Mesodermal cell (in vitro differentiated cells): Measurements from ENCODE around the gene MYADM. TPM values are rescaled to one million over a fixed set of nuclear protein-coding genes. Genes with fewer than 3 reads are reported as not detected.
"Not testable (repeated sequence)": the region's sequence is repeated elsewhere in the genome, so short reads cannot be mapped to it uniquely, and the experiment has no call there.

ENCODE experiments used
- H3K27ac ChIP-seq: 2 replicates; pipeline ENCODE4 v1.7.0; 2013; ENCODE audit warnings: mild to moderate bottlenecking, low read depth, low read length, moderate library complexity; ENCODE audit not compliant: severe bottlenecking
- H3K36me3 ChIP-seq: 2 replicates; pipeline ENCODE4 v1.7.1; 2013; ENCODE audit warnings: mild to moderate bottlenecking, low read length, moderate library complexity; ENCODE audit not compliant: control insufficient read depth, insufficient read depth
- H3K4me1 ChIP-seq: one replicate; pipeline ENCODE4 v1.7.1; 2013; ENCODE audit warnings: mild to moderate bottlenecking, low read length; ENCODE audit not compliant: insufficient read depth, control insufficient read depth, poor library complexity, severe bottlenecking
- H3K4me3 ChIP-seq: 2 replicates; pipeline ENCODE4 v1.7.0; 2013; ENCODE audit warnings: low read length, control low read depth, mild to moderate bottlenecking; ENCODE audit not compliant: insufficient read depth, poor library complexity, severe bottlenecking; ENCODE audit errors: extremely low read depth
- H3K9me3 ChIP-seq: 2 replicates; pipeline ENCODE4 v1.7.1; 2013; ENCODE audit warnings: mild to moderate bottlenecking, low read length, moderate library complexity; ENCODE audit not compliant: control insufficient read depth
- WGBS, 2 experiments: methylation state at CpG; one replicate each; pipeline ENCODE4 v1.1.5; 2013; ENCODE audit warnings: missing lambda C conversion rate in 2 of 2; ENCODE audit not compliant: insufficient coverage in 2 of 2; 5-methylcytosine and 5-hydroxymethylcytosine counted together
- polyA plus RNA-seq, 2 experiments: library from polyadenylated mRNA; stranded (reverse); fragments of 50-300 nt; gene quantifications; one replicate each; pipeline ENCODE4 v1.2.3, GENCODE V29; 2013

Gene MYADM, protein sequence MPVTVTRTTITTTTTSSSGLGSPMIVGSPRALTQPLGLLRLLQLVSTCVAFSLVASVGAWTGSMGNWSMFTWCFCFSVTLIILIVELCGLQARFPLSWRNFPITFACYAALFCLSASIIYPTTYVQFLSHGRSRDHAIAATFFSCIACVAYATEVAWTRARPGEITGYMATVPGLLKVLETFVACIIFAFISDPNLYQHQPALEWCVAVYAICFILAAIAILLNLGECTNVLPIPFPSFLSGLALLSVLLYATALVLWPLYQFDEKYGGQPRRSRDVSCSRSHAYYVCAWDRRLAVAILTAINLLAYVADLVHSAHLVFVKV
- polyA plus RNA-seq (2013, experiment 1 of 2) = 78.4 TPM
- polyA plus RNA-seq (2013, experiment 2 of 2) = 65.5 TPM

DNA sequence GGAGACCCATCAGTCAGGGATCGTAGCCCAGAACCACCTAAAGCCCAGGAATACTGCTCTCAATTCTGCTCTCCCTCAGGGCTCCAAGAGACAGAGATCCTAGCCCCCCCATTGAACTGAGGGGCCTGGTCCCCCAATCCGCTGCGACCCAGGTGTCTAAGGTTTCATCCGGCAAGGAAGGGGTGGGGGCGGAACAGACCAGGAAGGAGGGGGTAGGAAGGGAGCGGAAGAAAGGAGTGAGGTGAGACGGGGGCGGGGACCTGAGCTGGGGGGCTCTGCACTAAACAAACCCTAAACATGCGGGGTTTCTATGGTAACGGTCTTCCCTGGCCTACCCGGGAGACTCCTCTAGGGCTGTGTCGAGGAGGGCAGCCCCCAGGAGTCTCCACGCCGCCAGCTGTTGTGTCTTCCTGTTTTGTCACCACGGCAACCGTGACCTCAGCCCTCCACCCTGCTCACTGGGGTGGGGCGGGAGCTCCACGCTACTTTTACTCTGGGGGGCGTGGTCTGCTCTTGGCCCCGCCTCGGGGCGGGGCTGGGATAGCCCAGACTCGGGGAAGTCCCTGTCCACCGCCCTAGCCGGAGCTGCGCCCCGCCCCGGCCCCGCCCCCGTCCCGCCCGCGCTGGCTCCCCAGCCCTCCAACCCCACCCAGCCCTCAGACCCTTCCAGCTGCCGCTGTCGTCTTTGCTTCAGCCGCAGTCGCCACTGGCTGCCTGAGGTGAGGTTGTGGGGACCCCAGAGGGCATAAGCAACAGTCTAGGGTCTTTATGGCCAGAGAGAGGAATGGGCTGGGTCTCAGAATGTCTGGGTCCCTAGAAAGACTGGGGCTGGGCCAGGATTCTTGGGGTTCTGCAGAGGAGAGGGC lies at the start of gene MYADM:
Gene MYADM (plus strand): TSS at position 659 of the 866 bp plus-strand sequence. CDS start 5,647 bp downstream, outside the sequence.
- 1 to 3% methylated on average over 16 to 19 of the region's 37 CpGs for WGBS, 2 experiments
- H3K36me3 ChIP-seq = peaks cover 20% of the 10 kb centered on the region
- H3K9me3 ChIP-seq = no peaks in the 10 kb centered on the region
- H3K4me1 ChIP-seq = peaks cover 13% of the 10 kb centered on the region
- H3K27ac ChIP-seq = peak within 1 kb of the TSS; percentile 100
- H3K4me3 ChIP-seq = peak within 1 kb of the TSS; percentile 85

DNA sequence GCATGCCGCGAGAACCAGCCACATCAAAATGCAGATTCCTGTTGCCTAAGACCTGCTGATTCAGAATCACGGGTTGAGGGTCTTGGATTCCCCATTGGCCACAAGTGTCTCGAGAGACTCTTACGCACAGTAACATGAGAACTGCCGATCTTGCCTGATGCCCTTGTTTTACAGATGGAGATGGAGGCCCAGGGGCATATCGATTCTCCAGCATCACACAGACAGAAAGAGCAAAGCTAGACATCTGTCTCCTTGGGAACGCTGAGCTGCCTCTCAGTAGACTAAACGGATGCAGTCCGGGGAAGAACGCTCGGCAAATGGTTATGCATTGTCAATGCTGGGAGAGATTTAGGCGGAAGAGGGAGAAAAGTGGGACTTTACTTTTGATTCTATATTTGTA lies 48.9 kb upstream of the MYADM start:
- Histone ChIP-seq H3K36me3 (no peaks in the 10 kb centered on the region), H3K4me3 (no peak overlapping the region), H3K9me3 (no peaks in the 10 kb centered on the region), H3K4me1 (no peaks in the 10 kb centered on the region), H3K27ac (no peak overlapping the region)
- 87 to 89% methylated on average over 7 to 9 of the region's 13 CpGs for whole genome bisulfite sequencing, 2 experiments

DNA sequence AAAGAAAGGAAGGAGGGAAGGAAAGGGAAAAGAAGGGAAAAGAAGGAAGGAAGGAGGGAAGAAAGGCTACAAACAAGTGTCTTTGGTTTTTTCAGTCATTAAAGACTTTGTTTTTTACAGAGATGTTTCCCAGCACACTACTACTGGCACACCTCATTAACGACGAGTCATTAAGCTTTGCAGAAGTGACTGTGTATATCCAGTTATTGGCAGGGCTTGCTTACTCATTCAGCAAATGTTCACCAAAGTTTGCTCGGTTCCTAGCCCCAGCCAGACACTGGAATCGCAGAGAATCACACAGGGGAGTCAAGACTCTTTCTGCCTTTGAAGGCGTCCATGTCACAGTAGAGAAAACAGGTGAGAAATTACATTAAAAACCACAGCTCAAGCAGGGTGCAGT lies 47.8 kb upstream of the MYADM start:
- Histone ChIP-seq H3K9me3 (no peaks in the 10 kb centered on the region), H3K27ac (peak overlapping the region; percentile 10), H3K4me1 (peaks cover 7% of the 10 kb centered on the region), H3K4me3 (no peak overlapping the region), H3K36me3 (no peaks in the 10 kb centered on the region)
- WGBS, 2 experiments = 84 to 87% methylated on average over 5 of the region's 5 CpGs

DNA sequence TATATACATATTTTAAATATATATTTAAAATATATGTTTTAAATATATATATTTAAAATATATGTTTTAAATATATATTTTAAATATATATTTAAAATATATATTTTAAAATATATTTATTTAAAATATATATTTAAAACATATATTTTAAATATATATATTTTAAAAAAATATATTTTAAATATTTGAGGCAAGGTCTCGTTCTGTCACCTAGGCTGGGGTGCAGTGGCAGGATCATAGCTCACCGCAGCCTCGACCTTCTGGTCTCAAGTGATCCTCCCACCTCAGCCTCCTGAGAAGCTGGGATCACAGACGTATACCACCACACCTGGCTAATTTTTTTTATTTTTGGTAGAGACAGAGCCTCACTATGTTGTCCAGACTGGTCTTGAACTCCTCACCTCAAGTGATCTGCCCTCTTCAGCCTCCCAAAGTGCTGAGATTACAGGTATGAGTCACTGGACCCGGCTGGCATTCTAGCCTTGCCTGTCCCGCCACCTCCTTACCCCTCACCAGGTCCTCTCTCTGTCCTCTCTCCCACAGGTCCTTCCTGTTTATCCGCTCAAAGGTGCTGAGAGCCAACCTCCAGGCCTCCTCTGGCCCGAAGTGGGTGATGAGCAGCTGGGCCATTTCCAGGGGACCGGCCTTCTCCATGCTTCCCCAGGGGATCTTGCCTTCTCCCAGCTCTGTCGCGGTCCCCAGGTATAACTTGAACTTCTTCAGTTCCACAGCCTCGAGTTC lies 44.1 kb upstream of the MYADM start:
- peaks cover 7% of the 10 kb centered on the region for H3K4me1 ChIP-seq
- H3K27ac ChIP-seq = no peak overlapping the region
- no peaks in the 10 kb centered on the region for H3K36me3 ChIP-seq
- no peak overlapping the region for H3K4me3 ChIP-seq
- H3K9me3 ChIP-seq = no peaks in the 10 kb centered on the region
- 93 to 96% methylated on average over 7 to 10 of the region's 12 CpGs for WGBS, 2 experiments

DNA sequence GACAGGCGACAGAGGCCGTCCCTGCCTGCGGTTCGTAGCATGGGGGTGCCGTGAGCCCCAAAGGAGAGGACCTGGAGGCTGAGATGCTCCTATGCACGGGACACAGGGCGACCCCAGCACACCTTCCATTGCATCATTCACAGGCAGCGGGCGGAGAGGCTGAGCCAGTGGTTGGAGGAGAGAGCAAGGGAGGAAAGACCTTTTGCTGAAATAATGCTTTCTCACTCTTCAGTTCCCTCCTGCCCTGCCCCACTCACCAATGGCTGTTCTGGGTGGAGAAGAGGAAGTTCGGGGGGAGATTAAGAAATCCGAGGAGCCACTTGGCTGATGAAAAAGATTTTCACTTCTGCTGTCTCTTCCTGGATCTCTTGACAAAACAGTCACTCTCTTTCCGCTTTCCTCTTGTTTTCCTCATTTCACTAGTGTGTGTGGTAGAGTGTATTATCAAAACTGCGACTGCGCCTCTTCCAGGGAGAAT lies 43.5 kb upstream of the MYADM start, which contains the start of gene NLRP12:
Gene NLRP12 (minus strand): TSS at position 181 of the 478 bp plus-strand sequence. CDS start 140 bp downstream, at position 41.
- no peak within 1 kb of the TSS for H3K4me3 ChIP-seq
- H3K4me1 ChIP-seq = peaks cover 7% of the 10 kb centered on the region
- H3K27ac ChIP-seq = no peak within 1 kb of the TSS
- H3K9me3 ChIP-seq = no peaks in the 10 kb centered on the region
- no peaks in the 10 kb centered on the region for H3K36me3 ChIP-seq
- WGBS, 2 experiments = 87 to 97% methylated on average over 6 to 8 of the region's 14 CpGs

DNA sequence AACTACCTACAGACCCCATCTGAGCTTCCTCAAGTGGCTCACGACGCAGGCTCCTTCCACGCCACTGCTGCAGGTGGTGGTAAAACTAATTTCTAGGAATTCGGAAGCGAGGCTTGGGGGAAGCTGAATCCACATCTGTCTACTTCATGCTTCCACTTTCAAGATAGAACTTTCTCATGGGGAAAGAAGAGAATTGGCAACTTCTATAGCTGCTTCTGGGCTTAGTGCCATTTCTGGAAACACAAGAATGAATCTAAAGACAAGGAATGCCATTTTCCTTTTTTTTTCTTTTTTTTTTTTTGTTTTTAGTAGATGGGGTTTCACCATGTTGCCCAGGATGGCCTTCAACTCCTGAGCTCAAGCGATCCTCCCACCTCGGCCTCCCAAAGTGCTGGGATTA lies 40.8 kb upstream of the MYADM start:
- 89 to 100% methylated on average over 2 of the region's 7 CpGs for WGBS, 2 experiments
- H3K4me3 ChIP-seq = no peak overlapping the region
- peaks cover 7% of the 10 kb centered on the region for H3K4me1 ChIP-seq
- H3K36me3 ChIP-seq = no peaks in the 10 kb centered on the region
- H3K9me3 ChIP-seq = no peaks in the 10 kb centered on the region
- no peak overlapping the region for H3K27ac ChIP-seq

DNA sequence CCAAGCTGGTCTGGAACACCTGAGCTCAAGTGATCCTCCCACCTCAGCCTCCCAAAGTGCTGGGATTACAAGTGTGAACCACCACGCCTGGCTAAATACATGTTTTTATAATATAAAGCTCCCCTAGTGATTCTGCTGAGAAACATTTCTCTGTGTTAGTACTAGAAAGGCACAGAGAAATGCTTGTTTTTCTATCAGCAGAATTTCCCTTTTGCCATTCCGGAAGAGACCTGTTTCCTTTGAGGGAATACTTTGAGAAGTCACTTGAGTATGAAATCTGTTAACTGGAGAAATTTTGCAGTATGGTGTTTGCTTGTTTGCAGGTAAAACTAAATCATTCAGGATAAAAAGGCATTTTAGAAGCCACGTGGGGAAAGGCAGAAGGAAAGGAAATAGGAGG lies 39.2 kb upstream of the MYADM start:
- 79 to 92% methylated on average over 1 to 2 of the region's 3 CpGs for WGBS, 2 experiments
- Histone ChIP-seq H3K4me1 (peaks cover 7% of the 10 kb centered on the region), H3K9me3 (no peaks in the 10 kb centered on the region), H3K4me3 (no peak overlapping the region), H3K36me3 (no peaks in the 10 kb centered on the region), H3K27ac (no peak overlapping the region)

DNA sequence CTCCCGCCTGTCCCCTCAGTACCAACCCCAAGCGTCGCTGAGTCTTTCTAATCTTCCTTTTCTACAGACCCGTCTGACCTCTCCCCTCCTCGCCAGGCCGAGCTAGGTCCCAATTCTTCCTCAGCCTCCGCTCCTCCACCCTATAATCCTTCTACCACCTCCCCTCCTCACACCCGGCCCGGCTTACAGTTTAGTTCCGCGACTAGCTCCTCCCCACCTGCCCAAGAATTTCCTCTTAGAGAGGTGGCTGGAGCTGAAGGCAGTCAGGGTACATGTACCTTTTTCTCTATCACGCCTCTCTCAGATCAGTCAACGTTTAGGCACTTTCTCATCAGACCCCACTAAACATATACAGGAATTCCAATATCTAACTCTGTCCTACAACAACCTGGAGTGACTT lies 34.8 kb upstream of the MYADM start:
- not testable (repeated sequence) for H3K4me1 ChIP-seq, H3K27ac ChIP-seq, H3K4me3 ChIP-seq, H3K9me3 ChIP-seq, H3K36me3 ChIP-seq
- WGBS, 2 experiments = 4 to 13% methylated on average over 2 to 10 of the region's 13 CpGs

DNA sequence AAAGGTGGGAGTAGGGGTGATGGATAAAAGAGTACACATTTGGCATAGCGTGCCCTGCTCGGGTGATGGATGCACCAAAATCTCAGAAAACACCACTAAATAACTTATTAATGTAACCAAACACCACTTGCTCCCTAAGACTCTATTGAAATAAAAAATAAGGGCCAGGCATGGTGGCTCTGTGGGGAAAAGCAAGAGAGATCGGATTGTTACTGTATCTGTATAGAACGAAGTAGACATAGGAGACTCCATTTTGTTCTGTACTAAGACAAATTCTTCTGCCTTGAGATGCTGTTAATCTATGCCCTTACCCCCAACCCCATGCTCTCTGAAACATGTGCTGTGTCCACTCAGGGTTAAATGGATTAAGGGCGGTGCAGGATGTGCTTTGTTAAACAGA lies 29.2 kb upstream of the MYADM start:
- H3K4me1 ChIP-seq, H3K4me3 ChIP-seq, H3K27ac ChIP-seq, H3K9me3 ChIP-seq, H3K36me3 ChIP-seq: not testable (repeated sequence)
- 80% methylated on average over 2 of the region's 5 CpGs; no CpG with 5 or more reads in 1 of the 2 experiments for WGBS, 2 experiments

DNA sequence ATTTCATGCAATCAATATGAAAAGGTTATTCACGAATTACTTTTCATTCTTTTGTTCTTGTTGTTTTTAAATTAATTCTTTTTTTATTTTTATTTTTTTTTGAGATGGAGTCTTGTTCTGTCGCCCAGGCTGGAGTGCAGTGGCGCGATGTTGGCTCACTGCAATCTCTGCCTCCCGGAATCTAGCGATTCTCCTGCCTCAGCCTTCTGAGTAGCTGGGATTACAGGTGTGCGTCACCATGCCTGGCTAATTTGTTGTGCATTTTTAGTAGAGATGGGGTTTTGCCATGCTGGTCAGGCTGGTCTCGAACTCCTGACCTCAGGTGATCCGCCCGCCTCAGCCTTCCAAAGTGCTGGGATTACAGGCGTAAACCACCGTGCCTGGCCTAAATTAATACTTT lies 27.4 kb upstream of the MYADM start:
- H3K4me1 ChIP-seq, H3K4me3 ChIP-seq, H3K27ac ChIP-seq, H3K9me3 ChIP-seq, H3K36me3 ChIP-seq: not testable (repeated sequence)
- WGBS, 2 experiments = 93 to 96% methylated on average over 5 of the region's 12 CpGs
